Urinary bladder (tissue), 4 donors: ENCODE measurements around the gene HADHA. TPM values are rescaled to one million over a fixed set of nuclear protein-coding genes. Genes with fewer than 3 reads are reported as not detected.

Experiments used
- DNase-seq: peaks from one replicate; pipeline ENCODE4 v3.0.0-alpha.2; 2015; ENCODE audit errors: extremely low spot score
- H3K27ac ChIP-seq: one replicate; pipeline ENCODE4 v1.5.1; 2013; ENCODE audit warnings: low read depth, mild to moderate bottlenecking, moderate library complexity
- H3K36me3 ChIP-seq: one replicate; pipeline ENCODE4 v1.6.1; 2013; ENCODE audit warnings: mild to moderate bottlenecking, moderate library complexity; ENCODE audit not compliant: insufficient read depth
- H3K4me1 ChIP-seq: one replicate; pipeline ENCODE4 v1.6.1; 2013; ENCODE audit warnings: mild to moderate bottlenecking, moderate library complexity; ENCODE audit not compliant: insufficient read depth
- H3K4me3 ChIP-seq: one replicate; pipeline ENCODE4 v1.5.1; 2013; ENCODE audit warnings: low read depth, low read length
- WGBS: extraction: QIAGEN DNeasy Blood & Tissue Kit; methylation state at CpG from one replicate; pipeline ENCODE4 v1.1.7; 2013; 5-methylcytosine and 5-hydroxymethylcytosine counted together
- polyA plus RNA-seq: library from polyadenylated mRNA; stranded (reverse); fragments of 200-250 nt; gene quantifications from one replicate; pipeline ENCODE4 v1.2.3, GENCODE V29; 2013
- total RNA-seq: library from RNA; depleted of rRNA; stranded (reverse); fragments of >200 nt; gene quantifications from one replicate; pipeline ENCODE4 v1.2.3, GENCODE V29; 2014
- donor health status: healthy with polysubstance abuse.
- donor health status: healthy.

HADHA gene
- total and polyA plus RNA-seq, 2 donors, result 107 to 122 TPM

- Histone ChIP-seq H3K4me3 (no peak overlapping the region), H3K4me1 (no peaks in the 10 kb centered on the region), H3K36me3 (no peaks in the 10 kb centered on the region), H3K27ac (no peak overlapping the region)
- DNase-seq, result no peak
- WGBS, result 22% methylated on average over 11 of the region's 11 CpGs
Measured at GRCh38 chr2:26144953-26145680, 99.3 kb downstream of the HADHA start.

DNA sequence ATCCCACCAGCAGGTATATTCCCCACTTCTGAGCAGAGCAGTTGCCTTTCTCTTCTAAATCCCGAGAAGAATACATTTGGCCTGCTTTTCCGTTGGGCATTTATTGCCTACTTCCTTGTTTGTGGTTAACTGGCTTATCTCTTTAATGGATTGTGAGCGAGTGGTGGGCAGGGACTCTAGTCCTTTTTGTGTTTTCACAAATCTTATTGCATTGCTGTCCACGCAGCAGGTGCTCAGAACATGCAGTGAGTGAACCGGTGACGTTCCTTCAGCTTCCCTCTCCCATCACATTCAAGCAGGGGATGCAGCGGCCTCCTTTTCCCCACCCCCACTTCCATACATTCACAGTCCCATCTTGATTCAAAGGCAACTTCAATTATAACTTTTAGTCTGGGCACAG, 100.4 kb downstream of the HADHA start:
- no peak overlapping the region for H3K27ac ChIP-seq
- DNase-seq, result no peak
- H3K4me1 ChIP-seq, result no peaks in the 10 kb centered on the region
- no peak overlapping the region for H3K4me3 ChIP-seq
- H3K36me3 ChIP-seq, result no peaks in the 10 kb centered on the region
- 39% methylated on average over 7 of the region's 7 CpGs for WGBS

- Histone ChIP-seq H3K27ac (no peak overlapping the region), H3K36me3 (no peaks in the 10 kb centered on the region), H3K4me1 (no peaks in the 10 kb centered on the region), H3K4me3 (no peak overlapping the region)
- no peak for DNase-seq
- 89% methylated on average over 18 of the region's 18 CpGs for WGBS
Measured at GRCh38 chr2:26141145-26141769, 103.2 kb downstream of the HADHA start.

Other genes with a start within 250 kb of the HADHA start
- 106 TPM for gene RAB10, start 210.5 kb downstream of the HADHA start, total RNA-seq
- gene RAB10, start 210.5 kb downstream of the HADHA start, polyA plus RNA-seq, result 80.0 TPM
- 2.0 TPM for gene GAREM2, start 71.5 kb downstream of the HADHA start, total RNA-seq
- gene GAREM2, start 71.5 kb downstream of the HADHA start, polyA plus RNA-seq, result 4.0 TPM
- 112 TPM for gene HADHB, start 307 bp upstream of the HADHA start, total RNA-seq
- gene HADHB, start 307 bp upstream of the HADHA start, polyA plus RNA-seq, result 105 TPM
- gene SELENOI, start 101.5 kb upstream of the HADHA start, total RNA-seq, result 27.7 TPM
- 3.7 TPM for gene SELENOI, start 101.5 kb upstream of the HADHA start, polyA plus RNA-seq
- gene ADGRF3, start 102.2 kb upstream of the HADHA start, total RNA-seq, result 0.37 TPM
- gene ADGRF3, start 102.2 kb upstream of the HADHA start, polyA plus RNA-seq, result 0.08 TPM
- gene DRC1, start 157.3 kb upstream of the HADHA start, total RNA-seq, result 1.0 TPM
- not detected for gene DRC1, start 157.3 kb upstream of the HADHA start, polyA plus RNA-seq
- 0.32 TPM for gene OTOF, start 233.5 kb upstream of the HADHA start, total RNA-seq
- gene OTOF, start 233.5 kb upstream of the HADHA start, polyA plus RNA-seq, result 0.10 TPM